ENCODE results near the gene DGKZ.

DGKZ gene

DNA sequence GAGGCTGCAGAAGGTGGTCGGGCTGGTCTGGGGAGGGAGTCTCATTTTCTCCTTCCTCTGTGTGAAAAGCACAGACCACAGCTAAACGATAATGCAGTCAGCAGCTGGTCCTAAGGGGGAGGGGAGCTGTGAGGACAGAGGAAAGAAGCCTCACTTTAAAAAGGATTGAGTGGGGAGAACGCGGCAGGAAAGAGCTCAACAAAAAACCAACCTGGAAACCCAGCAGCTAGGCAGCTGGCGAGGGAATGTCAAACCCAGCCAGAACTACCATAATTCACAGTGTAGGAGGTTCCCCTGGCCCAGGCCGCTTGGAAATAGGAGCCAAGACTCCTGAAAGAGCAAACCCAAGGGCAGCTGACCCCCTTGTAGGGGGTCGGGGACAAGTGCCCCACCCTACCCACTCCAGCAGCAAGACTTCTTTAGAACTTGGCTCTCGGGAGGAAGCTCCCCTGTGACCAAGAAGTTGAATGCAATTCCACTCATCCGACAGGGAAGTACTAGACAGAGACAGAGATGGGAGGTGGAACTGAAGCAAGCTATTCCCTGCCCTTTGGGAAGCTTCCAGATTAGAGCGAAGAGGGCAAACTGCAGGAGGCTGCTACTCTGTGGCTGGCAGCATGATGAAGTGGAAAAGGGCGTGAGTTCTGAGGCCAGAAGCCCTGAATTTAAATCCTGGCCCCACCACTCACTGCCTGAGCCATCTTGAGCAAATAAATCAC is 16.5 kb upstream of the DGKZ start:
- TF ChIP-seq, protein P1, sequence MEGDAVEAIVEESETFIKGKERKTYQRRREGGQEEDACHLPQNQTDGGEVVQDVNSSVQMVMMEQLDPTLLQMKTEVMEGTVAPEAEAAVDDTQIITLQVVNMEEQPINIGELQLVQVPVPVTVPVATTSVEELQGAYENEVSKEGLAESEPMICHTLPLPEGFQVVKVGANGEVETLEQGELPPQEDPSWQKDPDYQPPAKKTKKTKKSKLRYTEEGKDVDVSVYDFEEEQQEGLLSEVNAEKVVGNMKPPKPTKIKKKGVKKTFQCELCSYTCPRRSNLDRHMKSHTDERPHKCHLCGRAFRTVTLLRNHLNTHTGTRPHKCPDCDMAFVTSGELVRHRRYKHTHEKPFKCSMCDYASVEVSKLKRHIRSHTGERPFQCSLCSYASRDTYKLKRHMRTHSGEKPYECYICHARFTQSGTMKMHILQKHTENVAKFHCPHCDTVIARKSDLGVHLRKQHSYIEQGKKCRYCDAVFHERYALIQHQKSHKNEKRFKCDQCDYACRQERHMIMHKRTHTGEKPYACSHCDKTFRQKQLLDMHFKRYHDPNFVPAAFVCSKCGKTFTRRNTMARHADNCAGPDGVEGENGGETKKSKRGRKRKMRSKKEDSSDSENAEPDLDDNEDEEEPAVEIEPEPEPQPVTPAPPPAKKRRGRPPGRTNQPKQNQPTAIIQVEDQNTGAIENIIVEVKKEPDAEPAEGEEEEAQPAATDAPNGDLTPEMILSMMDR (IDR thresholded peaks at IDR 0.05; ENCODE audit: low read depth, low read length), result no peak
- TF ChIP-seq, protein P2, sequence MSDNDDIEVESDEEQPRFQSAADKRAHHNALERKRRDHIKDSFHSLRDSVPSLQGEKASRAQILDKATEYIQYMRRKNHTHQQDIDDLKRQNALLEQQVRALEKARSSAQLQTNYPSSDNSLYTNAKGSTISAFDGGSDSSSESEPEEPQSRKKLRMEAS (IDR thresholded peaks at IDR 0.05; ENCODE audit: low read depth, low read length), result no peak
- TF ChIP-seq MYC (IDR thresholded peaks at IDR 0.05; ENCODE audit: low read depth, low read length) (no peak), POLR2A (IDR thresholded peaks at IDR 0.05; ENCODE audit: extremely low read depth, insufficient read length) (no peak)
- no peak overlapping the region for H3K4me3 ChIP-seq (ENCODE audit: low read depth, low read length)
- DNase-seq (ENCODE audit: low read depth), result peak; percentile 60

DNA sequence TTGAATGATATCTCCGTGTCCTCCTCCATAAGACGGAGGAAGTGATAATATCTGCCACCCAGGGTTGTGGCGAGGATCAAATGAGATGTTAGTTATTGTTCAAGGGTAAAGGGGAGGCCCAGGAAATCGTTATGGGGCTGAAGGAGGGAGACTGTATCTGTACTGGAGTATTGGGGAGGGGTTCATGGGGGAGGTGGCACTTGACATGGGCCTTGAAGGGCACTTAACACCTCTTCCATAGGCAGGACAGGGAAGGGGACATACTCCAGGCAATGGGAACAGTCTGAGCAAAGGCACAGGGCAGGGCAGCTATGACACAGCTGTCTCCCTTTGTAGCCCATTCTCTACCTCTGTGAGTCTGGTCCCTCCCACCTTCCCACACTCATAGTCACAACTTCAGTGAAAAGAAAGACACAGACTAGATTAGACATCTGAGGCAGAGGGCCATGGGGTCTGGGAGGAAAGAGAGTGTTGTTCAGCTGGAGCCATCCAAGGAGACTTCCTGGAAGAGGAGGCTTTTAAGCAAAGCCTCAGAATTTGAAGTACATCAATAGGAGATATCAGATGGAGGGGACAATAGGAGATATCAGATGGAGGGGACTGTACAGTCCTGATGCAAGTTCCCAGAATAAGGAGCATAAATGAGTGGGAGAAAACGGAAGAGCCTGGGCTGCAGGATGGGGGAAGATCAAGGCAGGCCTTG is 15.8 kb upstream of the DGKZ start:
- no peak overlapping the region for H3K4me3 ChIP-seq (ENCODE audit: low read depth, low read length)
- TF ChIP-seq POLR2A (IDR thresholded peaks at IDR 0.05; ENCODE audit: extremely low read depth, insufficient read length) (no peak), MYC (IDR thresholded peaks at IDR 0.05; ENCODE audit: low read depth, low read length) (no peak)
- TF ChIP-seq, protein P1 (IDR thresholded peaks at IDR 0.05; ENCODE audit: low read depth, low read length), result no peak
- TF ChIP-seq, protein P2 (IDR thresholded peaks at IDR 0.05; ENCODE audit: low read depth, low read length), result no peak
- DNase-seq (ENCODE audit: low read depth), result peak; percentile 69

DNA sequence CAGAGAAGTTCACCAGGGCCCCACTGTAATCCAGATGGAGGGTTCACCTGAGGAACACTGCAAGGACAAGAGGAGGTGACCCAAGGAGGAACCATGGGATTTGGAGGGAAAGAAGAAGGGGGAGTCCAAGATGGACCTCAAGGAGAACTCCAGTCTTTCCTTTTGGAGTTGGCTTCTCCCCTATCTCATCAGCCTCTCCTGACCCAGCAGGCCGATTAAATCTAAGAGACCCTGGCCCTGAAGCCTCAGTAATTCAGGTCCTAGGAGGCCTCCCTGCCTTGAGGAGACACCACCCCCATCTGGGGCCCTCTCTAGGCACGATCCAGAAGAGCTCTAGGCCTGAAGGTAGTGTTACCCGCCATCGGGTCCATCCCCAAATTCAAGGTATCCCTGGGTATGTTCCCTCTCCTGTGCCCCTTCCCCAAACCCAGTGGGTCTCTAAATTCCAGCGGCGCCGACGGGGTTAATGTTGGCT is 15.1 kb upstream of the DGKZ start:
- TF ChIP-seq MYC (IDR thresholded peaks at IDR 0.05; ENCODE audit: low read depth, low read length) (no peak), POLR2A (IDR thresholded peaks at IDR 0.05; ENCODE audit: extremely low read depth, insufficient read length) (no peak)
- TF ChIP-seq, protein P1 (IDR thresholded peaks at IDR 0.05; ENCODE audit: low read depth, low read length), result no peak
- TF ChIP-seq, protein P2 (IDR thresholded peaks at IDR 0.05; ENCODE audit: low read depth, low read length), result no peak
- no peak for DNase-seq (ENCODE audit: low read depth)
- H3K4me3 ChIP-seq (ENCODE audit: low read depth, low read length), result no peak overlapping the region

DNA sequence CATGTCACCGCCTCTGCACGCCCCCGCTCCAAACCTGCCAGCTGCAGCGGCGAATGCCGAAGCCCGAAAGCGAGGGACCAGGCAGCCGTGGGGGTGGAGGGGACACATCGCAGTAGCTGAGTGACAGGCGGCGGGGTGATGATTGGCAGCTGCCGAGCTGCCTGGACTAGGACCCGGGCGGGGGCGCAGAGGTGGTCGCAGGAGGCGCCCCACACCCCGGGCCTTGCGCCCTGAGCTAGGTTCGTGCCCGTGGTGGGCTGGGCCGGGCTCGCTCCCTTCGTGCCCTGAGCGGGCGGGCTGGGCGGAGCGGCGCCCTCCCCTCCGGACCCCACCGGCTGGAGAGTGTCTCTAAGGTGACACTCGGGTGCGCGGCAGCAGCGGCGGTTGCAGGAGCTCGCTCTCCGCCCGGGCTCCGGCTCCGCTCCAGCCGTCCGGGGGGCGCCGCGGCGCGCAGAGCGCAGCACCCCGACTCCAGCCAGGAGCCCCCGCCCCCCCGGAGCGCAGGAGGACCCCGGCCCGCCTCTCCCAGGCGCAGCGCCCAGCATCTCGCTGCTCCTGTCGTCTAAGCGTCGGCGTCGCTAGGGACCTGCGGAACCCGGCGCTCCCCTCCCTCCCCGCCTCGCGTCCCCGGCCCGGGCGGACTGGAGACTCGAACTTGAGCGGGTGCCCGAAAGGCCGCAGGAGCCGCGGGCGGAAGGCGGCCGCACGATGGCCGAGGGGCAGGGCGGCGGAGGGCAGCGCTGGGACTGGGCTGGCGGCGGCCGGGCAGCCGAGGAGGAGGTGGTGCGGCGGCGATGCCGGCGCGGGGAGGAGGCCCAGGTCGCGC is 14.5 kb upstream of the DGKZ start:
- no peak overlapping the region for H3K4me3 ChIP-seq (ENCODE audit: low read depth, low read length)
- no peak for DNase-seq (ENCODE audit: low read depth)
- TF ChIP-seq MYC (IDR thresholded peaks at IDR 0.05; ENCODE audit: low read depth, low read length), result no peak
- no peak for TF ChIP-seq POLR2A (IDR thresholded peaks at IDR 0.05; ENCODE audit: extremely low read depth, insufficient read length)
- TF ChIP-seq, protein P1 (IDR thresholded peaks at IDR 0.05; ENCODE audit: low read depth, low read length), result no peak
- TF ChIP-seq, protein P2 (IDR thresholded peaks at IDR 0.05; ENCODE audit: low read depth, low read length), result no peak

DNA sequence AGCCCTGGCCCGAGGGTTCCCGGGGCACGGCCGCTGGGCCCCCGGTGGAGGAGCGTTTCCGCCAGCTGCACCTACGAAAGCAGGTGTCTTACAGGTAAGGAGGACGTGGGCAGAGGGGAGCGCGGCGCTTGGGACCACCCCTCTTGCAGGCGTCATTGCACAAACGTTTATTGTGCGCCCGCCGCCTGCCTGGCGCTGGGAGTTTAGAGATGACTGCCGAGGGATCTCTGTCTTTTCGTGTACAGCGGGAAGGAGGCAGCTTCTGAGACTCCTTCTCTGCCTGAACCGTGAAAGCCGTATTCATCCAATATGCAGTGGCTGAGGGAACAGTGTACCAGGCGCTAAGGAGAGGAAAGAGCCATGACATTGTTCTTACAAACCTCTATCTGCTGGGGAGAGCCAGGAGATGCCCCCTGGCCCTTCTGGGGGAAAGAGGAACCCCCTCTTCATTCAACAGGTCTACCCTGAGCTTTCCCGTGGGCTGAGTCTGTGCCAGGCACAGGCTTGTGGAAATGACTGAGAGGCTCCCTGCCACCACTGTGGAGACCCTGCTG is 13.8 kb upstream of the DGKZ start:
- no peak for DNase-seq (ENCODE audit: low read depth)
- H3K4me3 ChIP-seq (ENCODE audit: low read depth, low read length), result no peak overlapping the region
- no peak for TF ChIP-seq POLR2A (IDR thresholded peaks at IDR 0.05; ENCODE audit: extremely low read depth, insufficient read length)
- TF ChIP-seq, protein P2 (IDR thresholded peaks at IDR 0.05; ENCODE audit: low read depth, low read length), result no peak
- TF ChIP-seq MYC (IDR thresholded peaks at IDR 0.05; ENCODE audit: low read depth, low read length), result no peak
- TF ChIP-seq, protein P1 (IDR thresholded peaks at IDR 0.05; ENCODE audit: low read depth, low read length), result no peak
